Astrocyte (in vitro differentiated cells and primary cell): ENCODE measurements around the gene PILRA.

Experiments used
- CTCF ChIP-seq: IDR thresholded peaks from 2 replicates; pipeline ENCODE4 v1.5.1; 2011; ENCODE audit warnings: low read depth, mild to moderate bottlenecking, inconsistent platforms, low read length, moderate library complexity; ENCODE audit not compliant: insufficient read depth
- EZH2 ChIP-seq: IDR thresholded peaks from 2 replicates; pipeline ENCODE4 v1.6.1; 2012; ENCODE audit warnings: mild to moderate bottlenecking, low read length, inconsistent platforms; ENCODE audit not compliant: insufficient read depth

GRCh38 chr7:100390286-100391009 is 17.2 kb downstream of the PILRA start:
- no peak for TF ChIP-seq CTCF
- no peak for TF ChIP-seq EZH2
